ENCODE measurements around the gene ACADSB.

ACADSB gene

DNA sequence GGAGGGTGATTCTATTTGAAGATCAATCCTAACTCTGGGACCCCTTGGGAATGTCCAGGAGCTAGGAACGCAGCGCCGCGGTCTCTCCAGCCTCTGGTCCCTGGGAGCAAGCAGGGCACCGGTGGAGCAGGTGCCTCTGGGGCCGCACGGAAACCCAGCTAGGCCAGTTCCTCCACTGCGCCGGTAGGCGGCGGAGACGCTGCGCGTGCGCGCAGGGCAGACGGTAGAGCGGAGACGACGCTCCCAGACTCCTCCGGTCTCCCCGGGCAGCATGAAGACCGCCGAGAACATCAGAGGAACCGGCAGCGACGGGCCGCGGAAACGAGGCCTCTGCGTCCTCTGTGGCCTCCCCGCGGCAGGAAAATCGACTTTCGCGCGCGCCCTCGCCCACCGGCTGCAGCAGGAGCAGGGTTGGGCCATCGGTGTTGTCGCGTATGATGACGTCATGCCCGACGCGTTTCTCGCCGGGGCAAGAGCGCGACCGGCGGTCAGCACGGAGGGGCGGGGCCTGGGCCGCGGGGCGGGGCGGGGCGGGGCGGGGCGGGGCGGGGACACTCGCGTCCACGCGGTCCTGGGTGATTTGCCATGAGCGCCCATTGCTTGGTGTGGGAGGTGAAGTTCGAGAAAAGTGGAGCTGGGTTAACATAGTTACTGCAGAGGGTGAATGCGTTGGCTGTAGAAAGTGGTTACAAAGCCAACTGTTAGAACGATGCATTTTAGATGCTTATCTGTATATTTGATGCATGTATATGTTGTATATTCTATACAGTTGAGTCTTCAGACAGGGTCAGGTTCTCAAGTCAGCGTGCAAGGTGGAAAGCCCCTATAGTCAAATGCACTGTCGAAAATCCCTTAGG, 28.4 kb upstream of the ACADSB start, which contains the start of gene PSTK:
Gene PSTK, plus strand, starts transcription at position 193 of the 857 bp plus-strand sequence. Its CDS starts 79 bp downstream, at position 272.
- H3K4me3 ChIP-seq (ENCODE audit: low read length) = peak within 1 kb of the TSS; percentile 66
- DNase-seq (ENCODE audit: low read depth) = peak; percentile 63
- TF ChIP-seq, protein P1, sequence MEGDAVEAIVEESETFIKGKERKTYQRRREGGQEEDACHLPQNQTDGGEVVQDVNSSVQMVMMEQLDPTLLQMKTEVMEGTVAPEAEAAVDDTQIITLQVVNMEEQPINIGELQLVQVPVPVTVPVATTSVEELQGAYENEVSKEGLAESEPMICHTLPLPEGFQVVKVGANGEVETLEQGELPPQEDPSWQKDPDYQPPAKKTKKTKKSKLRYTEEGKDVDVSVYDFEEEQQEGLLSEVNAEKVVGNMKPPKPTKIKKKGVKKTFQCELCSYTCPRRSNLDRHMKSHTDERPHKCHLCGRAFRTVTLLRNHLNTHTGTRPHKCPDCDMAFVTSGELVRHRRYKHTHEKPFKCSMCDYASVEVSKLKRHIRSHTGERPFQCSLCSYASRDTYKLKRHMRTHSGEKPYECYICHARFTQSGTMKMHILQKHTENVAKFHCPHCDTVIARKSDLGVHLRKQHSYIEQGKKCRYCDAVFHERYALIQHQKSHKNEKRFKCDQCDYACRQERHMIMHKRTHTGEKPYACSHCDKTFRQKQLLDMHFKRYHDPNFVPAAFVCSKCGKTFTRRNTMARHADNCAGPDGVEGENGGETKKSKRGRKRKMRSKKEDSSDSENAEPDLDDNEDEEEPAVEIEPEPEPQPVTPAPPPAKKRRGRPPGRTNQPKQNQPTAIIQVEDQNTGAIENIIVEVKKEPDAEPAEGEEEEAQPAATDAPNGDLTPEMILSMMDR (conservative IDR thresholded peaks at IDR 0.05; ENCODE audit: low read depth, low read length) = peak; percentile 91

DNA sequence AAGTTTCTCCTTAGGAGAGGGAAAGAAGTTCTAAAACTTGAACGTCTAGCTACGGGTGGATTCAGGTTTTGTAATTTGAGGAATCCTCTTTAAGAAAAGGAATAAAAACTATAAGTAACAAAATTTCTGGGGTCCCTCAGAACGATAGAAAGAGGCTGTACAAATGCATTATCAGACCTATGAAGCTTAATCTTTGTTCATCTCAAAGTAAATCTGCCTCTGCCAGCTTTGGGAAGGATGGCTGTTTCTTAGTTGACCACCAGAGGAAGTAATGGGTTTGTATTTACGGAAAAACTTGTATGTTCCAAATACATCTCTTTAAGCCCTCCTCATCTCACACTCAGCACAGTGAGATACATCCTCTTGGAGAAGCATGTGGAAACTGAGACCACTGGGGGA, 27.7 kb upstream of the ACADSB start:
- DNase-seq (ENCODE audit: low read depth) = no peak
- TF ChIP-seq, protein P1 (conservative IDR thresholded peaks at IDR 0.05; ENCODE audit: low read depth, low read length) = peak; percentile 67
- peak overlapping the region; percentile 66 for H3K4me3 ChIP-seq (ENCODE audit: low read length)

DNA sequence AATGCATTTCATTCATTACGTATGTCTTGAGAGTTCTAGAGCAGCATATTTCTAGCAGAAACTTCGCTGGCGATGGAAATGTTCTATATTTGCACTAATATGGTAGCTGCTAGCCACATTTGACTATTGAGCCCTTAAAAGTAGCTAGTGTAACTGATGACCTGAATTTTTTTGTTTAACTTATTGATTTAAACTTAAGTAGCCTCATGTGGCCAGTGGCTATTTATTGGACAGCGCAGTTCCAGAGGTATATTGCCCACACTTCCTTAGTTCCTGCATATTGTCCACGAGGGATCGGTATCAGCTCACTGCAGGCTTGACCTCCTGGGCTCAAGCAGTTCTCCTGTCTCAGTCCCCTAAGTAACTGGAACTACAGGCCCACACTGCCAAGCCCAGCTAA, 24.9 kb upstream of the ACADSB start:
- no peak for DNase-seq (ENCODE audit: low read depth)
- no peak overlapping the region for H3K4me3 ChIP-seq (ENCODE audit: low read length)
- TF ChIP-seq, protein P1 (conservative IDR thresholded peaks at IDR 0.05; ENCODE audit: low read depth, low read length) = no peak

DNA sequence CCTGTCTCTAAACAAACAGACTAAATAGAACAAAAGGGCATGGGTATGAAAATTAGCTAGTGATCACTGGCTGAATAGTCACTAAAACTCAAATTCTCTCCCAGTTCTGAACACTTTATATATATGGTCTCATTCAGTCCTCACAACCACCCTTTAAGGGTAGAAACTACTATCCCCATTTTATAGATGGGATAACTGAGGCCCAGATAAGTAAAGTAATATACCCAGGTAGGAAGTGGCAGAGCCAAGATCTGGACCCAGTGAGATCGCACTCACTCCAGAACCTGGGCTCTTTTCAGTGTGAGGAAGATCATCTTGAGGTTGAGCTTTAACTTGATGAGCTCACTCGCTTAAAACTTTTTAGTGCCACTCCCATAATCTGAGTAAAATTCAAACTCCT, 24.1 kb upstream of the ACADSB start:
- DNase-seq (ENCODE audit: low read depth) = no peak
- H3K4me3 ChIP-seq (ENCODE audit: low read length) = no peak overlapping the region
- TF ChIP-seq, protein P1 (conservative IDR thresholded peaks at IDR 0.05; ENCODE audit: low read depth, low read length) = no peak

DNA sequence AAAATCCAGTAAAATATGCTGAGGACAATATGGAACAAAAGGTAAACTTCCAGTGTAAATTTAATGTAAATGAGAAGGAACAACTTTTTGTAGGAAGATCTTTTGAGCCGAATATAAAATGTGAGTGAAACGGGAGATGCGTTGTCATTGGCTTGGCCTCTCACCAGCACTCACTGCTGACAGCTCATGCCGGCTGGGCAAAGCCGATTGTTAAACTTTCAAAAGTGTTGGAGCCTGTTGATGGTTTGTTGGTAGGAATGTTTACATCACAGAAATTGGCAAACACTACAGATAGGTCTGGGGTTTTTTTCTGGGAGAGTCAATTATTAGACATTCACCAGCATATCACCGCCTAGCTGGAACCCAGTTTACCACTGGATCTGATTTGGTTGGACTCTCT, 22.5 kb upstream of the ACADSB start:
- TF ChIP-seq, protein P1 (conservative IDR thresholded peaks at IDR 0.05; ENCODE audit: low read depth, low read length) = no peak
- no peak overlapping the region for H3K4me3 ChIP-seq (ENCODE audit: low read length)

DNA sequence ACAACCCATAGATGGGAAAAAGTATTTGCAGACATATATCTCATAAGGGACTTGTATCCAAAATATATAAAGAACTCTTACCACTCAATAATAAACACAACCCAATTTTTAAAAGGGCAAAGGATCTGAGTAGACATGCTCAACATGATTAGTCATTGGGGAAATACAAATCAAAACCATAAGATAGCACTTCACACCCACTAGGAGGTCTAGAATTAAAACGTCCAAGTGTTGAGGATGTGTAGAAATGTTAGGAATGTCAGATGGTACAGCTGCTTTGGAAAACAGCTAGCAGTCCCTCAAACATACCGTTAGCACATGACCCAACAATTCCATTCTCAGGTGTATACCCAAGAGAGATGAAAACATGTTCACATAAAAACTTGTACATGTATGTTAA, 20.3 kb upstream of the ACADSB start:
- no peak overlapping the region for H3K4me3 ChIP-seq (ENCODE audit: low read length)
- TF ChIP-seq, protein P1 (conservative IDR thresholded peaks at IDR 0.05; ENCODE audit: low read depth, low read length) = no peak
- no peak for DNase-seq (ENCODE audit: low read depth)

More for the DNA sequence above, 22.5 kb upstream of the ACADSB start:
- DNase-seq (ENCODE audit: low read depth) = no peak

DNA sequence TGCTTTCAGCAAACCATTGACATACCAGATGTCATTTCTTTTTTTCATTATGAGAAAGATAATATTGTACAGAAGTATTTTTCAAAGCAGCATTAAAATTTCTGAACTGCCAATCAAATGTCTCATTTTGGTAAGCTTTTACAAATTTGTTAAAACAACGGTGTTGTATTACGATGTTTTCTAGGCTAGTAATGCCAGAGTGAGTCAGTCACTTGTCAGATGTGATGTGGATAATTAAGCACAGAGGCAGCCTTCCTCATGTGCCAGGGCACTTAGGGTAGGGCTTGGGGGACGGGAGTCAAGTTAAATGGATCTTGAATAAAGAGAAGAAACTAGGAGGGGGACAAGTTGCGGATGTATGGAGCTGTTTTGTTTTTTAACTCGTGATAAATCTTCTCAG, 18.5 kb upstream of the ACADSB start:
- TF ChIP-seq, protein P1 (conservative IDR thresholded peaks at IDR 0.05; ENCODE audit: low read depth, low read length) = no peak
- DNase-seq (ENCODE audit: low read depth) = no peak
- H3K4me3 ChIP-seq (ENCODE audit: low read length) = no peak overlapping the region
